AG04450 (cell line): ENCODE results near the gene ISY1. TPM values are rescaled to one million over a fixed set of nuclear protein-coding genes. Genes with fewer than 3 reads are reported as not detected.

Experiments used
- CTCF ChIA-PET: fragments of 300-600, 350-600 bp; formaldehyde crosslinking; extraction: SDS; loops from one replicate; lab custom pipeline; 2022; ENCODE audit warnings: antibody characterized with exemption, inconsistent platforms; lab: Charles Lee
- POLR2A ChIA-PET: fragments of 350-600 bp; formaldehyde crosslinking; extraction: SDS; loops from one replicate; lab custom pipeline; 2021; ENCODE audit warnings: antibody characterized with exemption, inconsistent platforms; lab: Yijun Ruan, JAX
- DNase-seq: peaks from one replicate; pipeline ENCODE4 v3.0.0-alpha.2; 2011; ENCODE audit warnings: low read depth, low spot score
- H3K27ac ChIP-seq: one replicate; pipeline ENCODE4 v1.5.1; 2012; ENCODE audit warnings: low read depth, low read length, control low read depth
- H3K27me3 ChIP-seq: one replicate; pipeline ENCODE4 v1.6.0; 2012; ENCODE audit warnings: low read length; ENCODE audit not compliant: control insufficient read depth, insufficient read depth
- H3K4me3 ChIP-seq: 2 replicates; pipeline ENCODE4 v1.5.1; 2011; ENCODE audit warnings: mild to moderate bottlenecking, low read depth, low read length, control low read depth
- H3K9me3 ChIP-seq: 2 replicates; pipeline ENCODE4 v1.5.1; 2012; ENCODE audit warnings: low read length; ENCODE audit not compliant: control insufficient read depth, insufficient read depth
- CTCF ChIP-seq: IDR thresholded peaks from 2 replicates; pipeline ENCODE4 v1.5.1; 2011; ENCODE audit warnings: low read depth, low read length, control low read depth, inconsistent platforms
- polyA plus RNA-seq: library from polyadenylated mRNA; depleted of rRNA; stranded (reverse); fragments of >200 nt; gene quantifications from 2 replicates; pipeline ENCODE4 v1.2.3, GENCODE V29; 2011

ISY1 gene
- polyA plus RNA-seq, 1 experiment, result 34.3 TPM

DNA sequence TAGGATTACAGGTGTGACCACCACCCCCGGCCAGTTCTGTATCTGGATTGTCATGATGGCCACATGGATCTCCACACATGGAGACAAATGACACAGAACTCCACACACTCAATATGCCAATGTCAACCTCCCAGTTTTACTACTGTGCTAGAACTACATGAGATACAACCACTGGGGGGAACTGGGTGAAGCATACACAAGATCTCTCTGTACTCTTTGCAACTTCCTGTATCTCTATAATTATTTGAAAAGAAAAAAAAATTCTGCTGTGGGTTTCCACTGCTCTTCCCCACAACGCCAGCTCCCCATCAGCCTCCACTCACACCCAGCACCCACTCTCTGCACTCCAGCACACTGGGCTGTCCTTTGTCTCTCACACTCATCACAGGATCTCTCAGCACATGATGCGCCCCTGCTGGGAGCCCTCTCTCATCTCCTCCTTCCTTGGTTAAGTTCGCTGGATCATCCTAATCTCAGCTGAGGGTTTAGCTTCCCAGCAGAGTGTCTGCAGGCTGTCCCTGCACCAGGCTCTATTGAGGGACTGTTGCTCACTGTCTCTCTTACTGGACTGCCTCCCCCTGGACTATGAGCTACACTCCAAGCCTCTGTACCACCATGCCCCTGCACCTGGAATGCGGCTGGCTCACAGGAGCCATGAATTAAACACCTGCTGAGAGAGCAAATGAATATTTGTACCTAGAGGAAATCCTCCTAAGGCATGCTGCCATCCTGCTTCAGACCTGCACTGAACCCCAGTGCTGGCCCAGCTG is 28.6 kb downstream of the ISY1 start:
- H3K27ac ChIP-seq, result no peak overlapping the region
- no peaks in the 10 kb centered on the region for H3K27me3 ChIP-seq
- no peak for TF ChIP-seq CTCF
- H3K9me3 ChIP-seq, result no peaks in the 10 kb centered on the region
- POLR2A ChIA-PET, result interaction anchor here (1.6 kb wide), 1 partner anchor 12 kb away, joined by 3 read pairs; no protein-coding TSS in a partner anchor
- no peak for DNase-seq
- H3K4me3 ChIP-seq, result no peak overlapping the region
- CTCF ChIA-PET, result interaction anchor here (0.8 kb wide), 1 partner anchor 162 kb away, joined by 3 read pairs; no protein-coding TSS in a partner anchor

GRCh38 chr3:129131465-129132088 is 29.3 kb downstream of the ISY1 start:
- CTCF ChIA-PET, result interaction anchor here (0.8 kb wide), 1 partner anchor 76 kb away, joined by 3 read pairs; no protein-coding TSS in a partner anchor
- H3K4me3 ChIP-seq, result no peak overlapping the region
- no peaks in the 10 kb centered on the region for H3K9me3 ChIP-seq
- DNase-seq, result no peak
- TF ChIP-seq CTCF, result no peak
- no peak overlapping the region for H3K27ac ChIP-seq
- H3K27me3 ChIP-seq, result no peaks in the 10 kb centered on the region
- POLR2A ChIA-PET, result interaction anchor here (1.6 kb wide), 1 partner anchor 11 kb away, joined by 3 read pairs; no protein-coding TSS in a partner anchor

DNA sequence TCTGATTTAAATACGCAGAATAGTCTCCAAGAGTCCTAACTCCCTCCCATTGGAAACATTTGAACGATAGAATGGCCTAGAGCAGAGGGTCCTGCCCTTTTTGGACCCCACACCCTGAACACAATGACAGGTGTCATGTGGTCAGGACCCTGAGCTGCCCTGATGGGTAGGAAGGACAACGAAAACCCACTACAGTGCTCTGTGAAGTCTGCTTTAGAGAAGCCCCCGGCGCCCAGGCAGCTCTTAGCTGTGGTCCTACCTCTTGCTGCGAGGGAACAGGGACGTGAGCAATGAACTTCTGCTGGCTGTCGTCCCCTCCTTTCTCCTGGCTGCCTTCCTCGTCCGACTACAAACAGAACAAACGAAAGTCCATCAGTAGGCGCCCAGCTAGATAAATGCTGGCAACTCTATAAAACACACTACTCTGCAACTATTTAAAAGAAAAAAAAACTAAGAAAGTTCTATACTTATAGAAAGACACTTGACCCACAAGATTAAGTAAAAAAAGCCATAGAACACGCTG is 30.5 kb downstream of the ISY1 start:
- Histone ChIP-seq H3K27ac (no peak overlapping the region), H3K27me3 (no peaks in the 10 kb centered on the region), H3K4me3 (no peak overlapping the region), H3K9me3 (no peaks in the 10 kb centered on the region)
- no peak for DNase-seq
- ChIA-PET CTCF (no interaction called here), POLR2A (no interaction called here)
- no peak for TF ChIP-seq CTCF

GRCh38 chr3:129128357-129129155 is 32.3 kb downstream of the ISY1 start:
- TF ChIP-seq CTCF, result no peak
- CTCF ChIA-PET, result no interaction called here
- no peak overlapping the region for H3K27ac ChIP-seq
- DNase-seq, result no peak
- no peak overlapping the region for H3K4me3 ChIP-seq
- H3K27me3 ChIP-seq, result no peaks in the 10 kb centered on the region
- POLR2A ChIA-PET, result no interaction called here
- H3K9me3 ChIP-seq, result no peaks in the 10 kb centered on the region
